Gastroesophageal sphincter (tissue), 4 donors: Measurements from ENCODE around the gene RTN4RL1. TPM values are rescaled to one million over a fixed set of nuclear protein-coding genes. Genes with fewer than 3 reads are reported as not detected.

Experiments used
- ATAC-seq: fragments of 150-250 bp; one replicate; pipeline ENCODE4 v1.9.1; 2016; ENCODE audit warnings: mild to moderate bottlenecking, moderate library complexity
- H3K27ac ChIP-seq, 4 donors: fragments of 200-600 bp; sonication (generic) in 3 of 4; 1 replicate in 3 of 4; 2 replicates in 1 of 4; pipeline ENCODE4 v1.5.1; 2016 to 2019
- H3K27me3 ChIP-seq: fragments of 200-600 bp; sonication (generic); one replicate; pipeline ENCODE4 v1.5.1; 2019
- H3K36me3 ChIP-seq, 2 donors: fragments of 200-600 bp; sonication (generic); one replicate each; pipeline ENCODE4 v1.5.1; 2019; ENCODE audit warnings: control low read depth in 1 of 2
- H3K4me1 ChIP-seq, 3 donors: fragments of 200-600 bp; sonication (generic); 1 replicate in 2 of 3; 2 replicates in 1 of 3; pipeline ENCODE4 v1.5.1; 2016 to 2019; ENCODE audit warnings: control low read depth in 2 of 3
- H3K4me3 ChIP-seq, 2 donors: fragments of 200-600 bp; sonication (generic); one replicate each; pipeline ENCODE4 v1.5.1; 2019; ENCODE audit warnings: mild to moderate bottlenecking in 1 of 2, moderate library complexity in 1 of 2
- H3K9me3 ChIP-seq, 3 donors: fragments of 200-600 bp; sonication (generic); one replicate each; pipeline ENCODE4 v1.5.1; 2017 to 2019; ENCODE audit warnings: control low read depth in 2 of 3
- EP300 ChIP-seq: sonication (generic); formaldehyde crosslinking; IDR thresholded peaks from one replicate; pipeline ENCODE4 v1.6.1; 2017; ENCODE audit warnings: antibody characterized with exemption, mild to moderate bottlenecking
- POLR2A ChIP-seq, 2 donors: fragments of 450-650 bp; IDR thresholded peaks; one replicate each; pipeline ENCODE4 v1.6.1; 2017; ENCODE audit warnings: antibody characterized with exemption in 2 of 2, mild to moderate bottlenecking in 2 of 2, moderate library complexity in 1 of 2
- POLR2AphosphoS5 ChIP-seq: sonication (generic); formaldehyde crosslinking; IDR thresholded peaks from one replicate; pipeline ENCODE4 v1.6.1; 2017; ENCODE audit warnings: antibody characterized with exemption
- WGBS, 2 donors: methylation state at CpG; one replicate each; pipeline ENCODE4 v1.1.5; 2018; ENCODE audit warnings: low coverage in 1 of 2; 5-methylcytosine and 5-hydroxymethylcytosine counted together
- total RNA-seq, 4 donors: library from RNA; depleted of rRNA; stranded (reverse); fragments of >200 nt; gene quantifications; one replicate each; pipeline ENCODE4 v1.1.0, GENCODE V29; 2016
- TF ChIP-seq, protein P1 (sequence below), 4 experiments: fragments of 200-600 bp in 2 of 4; fragments of 450-650 bp in 2 of 4; sonication (generic) in 1 of 4; IDR thresholded peaks; one replicate each; pipeline ENCODE4 v1.5.1; 2017 to 2019; ENCODE audit warnings: antibody characterized with exemption in 4 of 4, mild to moderate bottlenecking in 2 of 4, moderate library complexity in 2 of 4

Gene RTN4RL1
- total RNA-seq, 4 donors from 2014 or later: 0.58 to 0.81 (median 0.72) TPM; not detected in 1

DNA sequence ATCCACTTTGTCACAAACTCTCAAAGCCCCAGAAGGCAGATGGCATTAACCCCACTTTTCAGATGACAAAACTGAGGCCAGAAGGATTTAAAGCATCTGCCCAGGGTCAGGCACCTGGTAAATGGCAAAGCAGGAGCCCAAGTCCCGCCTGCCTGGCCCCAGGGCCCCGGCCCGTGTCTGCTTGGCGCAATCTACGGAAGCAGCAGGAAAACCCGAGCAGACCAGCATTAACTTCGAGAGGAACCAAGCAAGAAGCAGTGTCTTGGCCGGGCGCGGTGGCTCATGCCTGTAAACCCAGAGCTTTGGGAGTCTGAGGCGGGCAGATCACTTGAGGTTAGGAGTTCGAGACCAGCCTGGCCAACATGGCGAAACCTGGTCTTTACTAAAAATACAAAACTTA is 21.6 kb downstream of the RTN4RL1 start:
- no peaks in the 10 kb centered on the region for H3K36me3 ChIP-seq
- ATAC-seq: no peak
- no peak overlapping the region for H3K27ac ChIP-seq
- WGBS, 2 donors: 100% methylated on average over 3 of the region's 13 CpGs; no CpG with 5 or more reads in 1 of the 2 donors
- TF ChIP-seq, protein P1, sequence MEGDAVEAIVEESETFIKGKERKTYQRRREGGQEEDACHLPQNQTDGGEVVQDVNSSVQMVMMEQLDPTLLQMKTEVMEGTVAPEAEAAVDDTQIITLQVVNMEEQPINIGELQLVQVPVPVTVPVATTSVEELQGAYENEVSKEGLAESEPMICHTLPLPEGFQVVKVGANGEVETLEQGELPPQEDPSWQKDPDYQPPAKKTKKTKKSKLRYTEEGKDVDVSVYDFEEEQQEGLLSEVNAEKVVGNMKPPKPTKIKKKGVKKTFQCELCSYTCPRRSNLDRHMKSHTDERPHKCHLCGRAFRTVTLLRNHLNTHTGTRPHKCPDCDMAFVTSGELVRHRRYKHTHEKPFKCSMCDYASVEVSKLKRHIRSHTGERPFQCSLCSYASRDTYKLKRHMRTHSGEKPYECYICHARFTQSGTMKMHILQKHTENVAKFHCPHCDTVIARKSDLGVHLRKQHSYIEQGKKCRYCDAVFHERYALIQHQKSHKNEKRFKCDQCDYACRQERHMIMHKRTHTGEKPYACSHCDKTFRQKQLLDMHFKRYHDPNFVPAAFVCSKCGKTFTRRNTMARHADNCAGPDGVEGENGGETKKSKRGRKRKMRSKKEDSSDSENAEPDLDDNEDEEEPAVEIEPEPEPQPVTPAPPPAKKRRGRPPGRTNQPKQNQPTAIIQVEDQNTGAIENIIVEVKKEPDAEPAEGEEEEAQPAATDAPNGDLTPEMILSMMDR (IDR thresholded peaks at IDR 0.05): no peak
- TF ChIP-seq EP300 (no peak), POLR2A (IDR thresholded peaks at IDR 0.05) (no peak), POLR2AphosphoS5 (no peak)
- H3K9me3 ChIP-seq: no peaks in the 10 kb centered on the region
- H3K27me3 ChIP-seq: no peaks in the 10 kb centered on the region
- no peak overlapping the region for H3K4me3 ChIP-seq
- peaks cover 0 to 22% (median 11%) of the 10 kb centered on the region in 3 donors for H3K4me1 ChIP-seq

DNA sequence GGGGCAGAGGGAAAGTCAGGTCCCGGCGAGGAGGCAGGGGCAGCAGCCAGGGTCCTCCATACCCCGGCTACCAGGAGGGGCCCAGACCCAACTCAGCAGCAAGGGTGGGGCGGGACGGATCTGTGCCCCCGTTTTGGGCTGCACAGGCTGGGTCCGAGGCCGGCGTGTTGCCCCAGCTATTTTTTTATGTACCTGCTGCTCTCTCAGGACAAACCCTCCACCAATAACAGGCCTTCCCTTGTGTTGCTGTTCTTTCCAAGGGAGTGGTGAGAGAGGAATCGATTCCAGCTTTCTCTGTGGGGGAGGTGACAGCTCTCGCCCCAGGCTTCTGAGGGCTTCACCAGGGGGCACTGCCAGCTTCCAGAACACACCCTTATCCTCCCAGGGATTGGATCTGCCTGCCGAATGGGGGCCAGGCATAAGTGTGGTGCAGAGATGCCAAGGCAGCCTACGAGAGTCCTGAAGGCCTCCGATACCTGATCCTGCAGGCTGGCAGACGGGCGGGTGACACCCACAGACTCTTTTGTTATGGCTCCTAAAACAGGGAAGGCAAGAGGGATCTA is 22.3 kb downstream of the RTN4RL1 start:
- H3K27me3 ChIP-seq: peaks cover 4% of the 10 kb centered on the region
- no peak overlapping the region for H3K27ac ChIP-seq
- H3K9me3 ChIP-seq: no peaks in the 10 kb centered on the region
- H3K4me3 ChIP-seq: no peak overlapping the region
- no peak for ATAC-seq
- H3K36me3 ChIP-seq: no peaks in the 10 kb centered on the region
- peaks cover 0 to 29% (median 13%) of the 10 kb centered on the region in 3 donors for H3K4me1 ChIP-seq
- 20 to 85% methylated on average over 1 to 6 of the region's 16 CpGs for WGBS, 2 donors
- TF ChIP-seq EP300: no peak
- no peak for TF ChIP-seq POLR2AphosphoS5
- no peak for TF ChIP-seq POLR2A (IDR thresholded peaks at IDR 0.05)
- TF ChIP-seq, protein P1 (IDR thresholded peaks at IDR 0.05): no peak

DNA sequence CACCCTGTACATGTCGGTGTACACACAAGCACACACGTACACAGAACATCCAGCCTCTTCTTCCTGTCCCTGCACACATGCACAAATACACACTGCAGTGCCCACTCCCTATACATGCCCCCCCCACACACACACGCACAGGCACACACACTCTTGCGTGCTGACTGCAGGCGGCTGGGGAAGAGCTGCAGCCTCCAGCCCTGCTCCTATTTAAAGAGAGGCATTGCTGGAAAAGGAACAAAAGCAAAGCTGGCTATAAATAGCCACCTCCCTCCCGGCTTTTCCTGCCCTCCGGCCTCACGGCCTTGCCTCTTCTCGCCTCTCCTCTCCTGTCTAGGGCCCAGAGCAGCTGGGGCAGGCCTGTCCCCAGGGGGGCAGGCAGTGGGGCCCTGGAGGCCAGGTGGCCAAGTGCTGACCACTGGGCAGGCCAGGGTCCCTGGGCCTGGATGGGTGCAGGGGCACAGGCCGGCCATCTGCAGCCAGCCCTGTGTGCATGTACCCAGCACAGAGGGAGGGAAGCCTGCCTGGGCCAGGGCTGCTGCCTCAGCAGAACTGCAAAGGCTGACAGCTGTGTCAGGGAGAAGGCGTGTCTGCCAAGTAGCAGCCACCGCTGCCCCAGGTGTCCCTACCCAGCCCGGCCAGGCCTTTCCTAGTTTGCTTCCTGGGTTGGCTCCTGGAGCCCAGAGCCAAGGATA is 25.4 kb downstream of the RTN4RL1 start:
- Histone ChIP-seq H3K9me3 (no peaks in the 10 kb centered on the region), H3K4me1 (peaks cover 0 to 39% (median 17%) of the 10 kb centered on the region in 3 donors), H3K27ac (peak overlapping the region in 3 of 4 donors; percentile 84 to 86 (median 85)), H3K36me3 (no peaks in the 10 kb centered on the region), H3K4me3 (no peak overlapping the region), H3K27me3 (peaks cover 5% of the 10 kb centered on the region)
- peak; percentile 64 for ATAC-seq
- TF ChIP-seq POLR2A (IDR thresholded peaks at IDR 0.05): no peak
- TF ChIP-seq, protein P1 (IDR thresholded peaks at IDR 0.05): no peak
- no peak for TF ChIP-seq POLR2AphosphoS5
- no peak for TF ChIP-seq EP300
- 17% methylated on average over 5 of the region's 13 CpGs; no CpG with 5 or more reads in 1 of the 2 donors for WGBS, 2 donors

DNA sequence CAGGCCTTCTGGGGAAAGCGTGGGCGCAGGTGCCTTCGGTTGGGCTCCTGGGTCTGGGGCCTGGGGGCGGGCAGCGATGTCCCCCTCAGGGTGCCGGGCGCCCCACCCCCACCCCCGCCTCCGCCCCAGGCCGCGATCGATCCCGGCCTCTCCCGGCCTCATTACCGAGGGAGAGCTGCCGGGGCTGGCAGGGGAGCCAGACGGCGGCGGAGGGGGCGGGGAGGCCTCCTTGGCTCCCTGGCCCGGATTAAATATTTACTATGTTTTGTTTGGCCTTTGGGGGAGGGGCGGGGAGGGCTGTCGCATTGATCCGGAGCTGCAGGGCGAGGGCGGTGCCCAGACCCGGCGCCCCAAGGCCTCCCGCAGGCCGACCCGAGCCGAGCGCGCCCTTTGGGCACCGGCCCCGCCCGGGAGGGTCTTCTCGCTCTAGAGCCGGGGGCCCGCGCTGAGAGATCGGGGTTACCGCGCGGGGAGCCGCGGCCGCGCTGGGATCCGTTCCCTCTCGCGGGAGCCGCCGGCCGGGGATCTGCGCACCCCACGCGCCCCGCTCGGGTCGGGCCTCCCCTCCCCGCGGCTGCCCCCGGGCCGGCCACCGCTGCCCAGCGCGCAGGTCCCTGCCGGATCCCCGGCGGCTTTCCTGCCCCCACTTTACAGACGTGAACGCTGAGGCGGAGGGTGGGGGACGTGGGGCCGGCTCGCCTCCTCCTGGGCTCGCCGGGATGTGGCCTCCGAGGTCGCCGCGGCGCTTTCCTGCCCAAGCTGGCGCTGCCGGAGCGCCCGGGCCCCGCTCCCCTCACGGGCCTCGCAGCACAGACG is 27.0 kb downstream of the RTN4RL1 start:
- Histone ChIP-seq H3K27ac (peak overlapping the region in 3 of 4 donors; percentile 79 to 86 (median 85)), H3K4me1 (peaks cover 0 to 39% (median 17%) of the 10 kb centered on the region in 3 donors), H3K27me3 (peaks cover 5% of the 10 kb centered on the region), H3K4me3 (peak overlapping the region; percentile 35 to 65), H3K36me3 (no peaks in the 10 kb centered on the region), H3K9me3 (no peaks in the 10 kb centered on the region)
- no peak for TF ChIP-seq POLR2A (IDR thresholded peaks at IDR 0.05)
- TF ChIP-seq EP300: no peak
- TF ChIP-seq POLR2AphosphoS5: no peak
- TF ChIP-seq, protein P1 (IDR thresholded peaks at IDR 0.05): no peak
- ATAC-seq: no peak
- WGBS, 2 donors: no CpG with 5 or more reads among the region's 92 CpGs
